H7 (cell line): ENCODE measurements around the gene LYPD3. TPM values are rescaled to one million over a fixed set of nuclear protein-coding genes. Genes with fewer than 3 reads are reported as not detected.
A peak's percentile ranks its signal among the peaks of the same experiment; 100 is the strongest.

Source experiments
- DNase-seq: peaks from one replicate; pipeline ENCODE4 v3.0.0; 2012
- H3K27me3 ChIP-seq: 2 replicates; pipeline ENCODE4 v1.6.0; 2011; ENCODE audit warnings: mild to moderate bottlenecking, low read length; ENCODE audit not compliant: control insufficient read depth, insufficient read depth
- H3K36me3 ChIP-seq: replicated peaks from 2 replicates; pipeline ENCODE4 v1.5.1; 2011; ENCODE audit warnings: low read length; ENCODE audit not compliant: control insufficient read depth, insufficient read depth
- H3K4me3 ChIP-seq: 2 replicates; pipeline ENCODE4 v1.5.1; 2011; ENCODE audit warnings: low read depth, mild to moderate bottlenecking, control low read depth, low read length, moderate library complexity; ENCODE audit not compliant: insufficient read depth
- total RNA-seq: library from RNA; depleted of rRNA; stranded (reverse); fragments of >200 nt; shearing (Covaris generic); gene quantifications from 2 replicates; pipeline ENCODE4 v1.2.3, GENCODE V29; 2014

Gene LYPD3
- total RNA-seq, 1 experiment from 2014 or later: not detected

DNA sequence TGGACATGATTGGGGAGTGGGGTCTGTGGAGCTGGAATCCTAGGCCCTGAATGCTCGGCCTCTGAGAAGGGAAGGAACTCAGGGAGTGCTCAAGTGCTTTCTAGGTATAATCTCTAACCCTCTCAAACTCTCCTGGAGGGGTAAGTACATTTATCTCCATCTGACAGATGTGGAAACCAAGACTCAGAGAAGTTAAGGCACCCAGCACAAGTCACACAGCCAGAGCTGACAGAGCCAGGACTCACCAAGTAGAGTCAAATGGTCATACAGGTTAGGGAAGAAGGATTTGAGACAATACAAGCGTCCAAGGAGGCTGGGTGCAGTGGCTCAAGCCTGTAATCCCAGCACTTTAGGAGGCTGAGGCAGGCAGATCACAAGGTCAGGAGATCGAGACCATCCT lies 12.9 kb upstream of the LYPD3 start:
- peaks cover 4% of the 10 kb centered on the region; the same call in 1 of the 2 replicates for H3K27me3 ChIP-seq
- no peak overlapping the region for H3K4me3 ChIP-seq
- DNase-seq: no peak
- H3K36me3 ChIP-seq: no peaks in the 10 kb centered on the region

DNA sequence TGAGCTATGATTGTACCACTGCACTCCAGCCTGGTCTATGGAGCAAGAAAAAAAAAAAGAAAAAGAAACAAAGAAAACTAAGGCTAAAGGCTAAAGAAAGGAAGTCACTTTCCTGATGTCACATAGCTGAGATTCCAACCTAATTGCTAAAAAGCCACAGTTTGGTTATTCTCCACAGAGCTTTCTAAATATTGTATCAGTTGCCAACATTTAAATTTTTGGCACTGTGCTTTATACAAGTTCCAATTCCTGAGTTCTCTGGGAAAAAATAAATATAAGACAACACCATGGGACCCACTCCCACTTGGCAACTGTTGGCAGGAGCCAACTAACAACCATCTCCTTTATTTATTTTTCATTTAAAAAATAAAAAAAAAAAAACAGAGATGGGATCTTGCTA lies 11.2 kb upstream of the LYPD3 start:
- peaks cover 4% of the 10 kb centered on the region; the same call in 1 of the 2 replicates for H3K27me3 ChIP-seq
- no peak overlapping the region for H3K4me3 ChIP-seq
- no peaks in the 10 kb centered on the region for H3K36me3 ChIP-seq
- DNase-seq: no peak

DNA sequence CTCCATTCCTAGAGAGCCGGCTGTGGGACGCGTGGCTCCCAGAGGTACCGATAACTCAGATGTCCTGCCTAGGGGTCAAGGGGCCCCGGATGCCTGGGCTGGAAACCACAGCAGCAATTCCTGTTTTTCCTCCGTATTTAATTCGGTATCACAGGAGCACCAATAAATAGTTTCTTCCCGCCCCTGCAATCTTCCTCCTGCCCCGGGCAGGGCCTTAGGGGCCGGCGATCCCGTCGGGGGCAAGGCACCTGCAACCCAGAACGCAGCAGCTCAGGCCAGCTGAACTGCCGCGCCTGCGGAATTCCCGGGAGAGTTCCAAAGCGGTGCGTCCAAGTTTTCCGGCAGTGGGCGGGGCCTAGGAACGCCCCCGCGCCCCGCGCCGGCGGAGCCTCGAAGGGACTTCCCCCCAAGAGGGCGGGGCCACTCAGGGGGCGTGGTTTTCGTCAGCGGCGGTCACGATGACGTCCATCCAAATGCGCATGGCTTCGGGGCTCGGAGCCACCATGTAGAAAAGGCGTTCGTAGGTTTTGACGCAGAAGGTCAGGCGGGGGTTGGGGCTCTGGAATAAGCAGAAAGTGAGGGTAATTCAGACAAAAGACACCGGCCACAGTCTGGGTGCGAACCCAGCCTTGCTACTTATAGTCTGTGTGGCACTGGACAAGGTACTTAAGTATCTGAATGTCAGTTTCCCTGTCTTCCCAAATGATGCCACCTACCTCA lies 9.7 kb upstream of the LYPD3 start:
- H3K36me3 ChIP-seq: no peaks in the 10 kb centered on the region
- DNase-seq: peak; percentile 99
- H3K4me3 ChIP-seq: peak overlapping the region; percentile 46
- peaks cover 4% of the 10 kb centered on the region; the same call in 1 of the 2 replicates for H3K27me3 ChIP-seq

DNA sequence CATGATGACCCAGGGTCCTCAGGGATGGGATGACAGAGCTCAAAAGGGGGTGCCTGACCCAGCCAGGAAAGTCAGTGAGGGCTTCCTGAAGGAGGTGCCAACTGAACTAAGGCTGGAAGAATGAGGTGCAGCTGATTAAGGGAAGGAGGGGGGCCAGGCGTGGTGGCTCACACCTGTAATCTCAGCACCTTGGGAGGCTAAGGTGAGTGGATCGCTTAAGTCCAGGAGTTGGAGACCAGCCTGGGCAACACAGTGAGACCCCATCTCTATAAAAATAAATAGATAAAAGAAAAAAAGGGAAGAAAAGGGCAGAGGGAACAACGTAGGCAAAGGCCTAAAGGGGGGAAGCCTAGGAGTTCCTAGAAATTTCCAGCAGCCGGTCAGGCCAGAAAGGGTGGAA lies 9.1 kb upstream of the LYPD3 start:
- Histone ChIP-seq H3K4me3 (no peak overlapping the region), H3K27me3 (peaks cover 4% of the 10 kb centered on the region; the same call in 1 of the 2 replicates), H3K36me3 (no peaks in the 10 kb centered on the region)
- no peak for DNase-seq

DNA sequence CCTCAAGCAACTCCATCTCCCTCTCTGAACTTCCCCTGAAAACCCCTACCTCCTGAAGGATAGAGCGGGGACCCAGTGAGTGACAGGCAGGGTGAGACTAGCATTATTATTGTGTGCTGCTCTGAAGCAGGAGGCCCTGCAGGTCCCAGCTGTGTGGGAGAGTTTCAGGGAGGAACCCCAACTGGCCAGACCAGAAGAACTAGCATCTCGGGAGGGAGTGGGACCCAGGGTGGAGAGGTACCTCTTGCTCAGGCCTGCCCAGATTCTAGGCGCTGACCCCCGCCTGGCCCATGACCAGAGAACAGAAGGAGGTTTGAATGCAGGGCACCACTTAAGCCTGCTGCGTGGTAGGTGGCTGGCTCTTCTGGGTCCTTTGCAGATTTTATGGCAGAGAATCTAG lies 5.7 kb upstream of the LYPD3 start:
- Histone ChIP-seq H3K4me3 (no peak overlapping the region), H3K36me3 (no peaks in the 10 kb centered on the region), H3K27me3 (peaks cover 7% of the 10 kb centered on the region)
- DNase-seq: no peak

DNA sequence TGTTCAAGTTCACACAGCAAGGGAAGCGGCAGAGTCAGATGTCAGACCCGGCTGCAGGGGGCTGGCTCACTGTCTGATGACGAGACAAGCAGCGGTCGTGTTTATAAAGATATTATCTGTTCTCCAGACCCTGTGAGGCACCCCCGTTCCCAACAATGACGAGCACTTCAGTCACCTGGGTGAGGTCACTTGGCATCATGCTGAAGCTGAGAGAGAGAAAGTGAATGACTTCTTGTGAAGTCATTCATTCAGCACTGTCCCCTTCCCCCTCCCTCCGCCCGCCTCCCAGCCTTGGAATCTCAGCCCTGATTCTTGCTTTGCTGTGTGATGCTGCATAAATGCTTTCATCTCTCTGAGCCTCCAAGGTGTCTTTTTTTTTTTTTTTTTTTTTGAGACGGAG lies 4.9 kb upstream of the LYPD3 start:
- Histone ChIP-seq H3K4me3 (no peak overlapping the region), H3K36me3 (no peaks in the 10 kb centered on the region), H3K27me3 (peaks cover 15% of the 10 kb centered on the region)
- DNase-seq: no peak

DNA sequence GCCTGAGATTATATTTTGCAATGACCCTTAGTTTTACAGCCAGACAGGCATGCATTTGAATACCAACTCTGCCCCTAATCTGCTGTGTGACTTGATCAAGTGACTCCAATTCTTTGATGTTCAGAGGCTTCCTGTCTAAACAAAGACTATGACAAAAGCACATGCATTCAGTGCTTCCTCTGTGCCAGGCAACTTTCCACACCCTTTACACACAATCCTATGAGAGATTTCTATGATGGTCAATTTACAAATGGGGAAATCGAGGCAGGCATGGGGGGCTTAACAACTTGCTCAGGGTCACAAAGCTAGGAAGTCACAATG lies 3.7 kb upstream of the LYPD3 start:
- Histone ChIP-seq H3K27me3 (peaks cover 24% of the 10 kb centered on the region), H3K36me3 (no peaks in the 10 kb centered on the region), H3K4me3 (no peak overlapping the region)
- DNase-seq: no peak

DNA sequence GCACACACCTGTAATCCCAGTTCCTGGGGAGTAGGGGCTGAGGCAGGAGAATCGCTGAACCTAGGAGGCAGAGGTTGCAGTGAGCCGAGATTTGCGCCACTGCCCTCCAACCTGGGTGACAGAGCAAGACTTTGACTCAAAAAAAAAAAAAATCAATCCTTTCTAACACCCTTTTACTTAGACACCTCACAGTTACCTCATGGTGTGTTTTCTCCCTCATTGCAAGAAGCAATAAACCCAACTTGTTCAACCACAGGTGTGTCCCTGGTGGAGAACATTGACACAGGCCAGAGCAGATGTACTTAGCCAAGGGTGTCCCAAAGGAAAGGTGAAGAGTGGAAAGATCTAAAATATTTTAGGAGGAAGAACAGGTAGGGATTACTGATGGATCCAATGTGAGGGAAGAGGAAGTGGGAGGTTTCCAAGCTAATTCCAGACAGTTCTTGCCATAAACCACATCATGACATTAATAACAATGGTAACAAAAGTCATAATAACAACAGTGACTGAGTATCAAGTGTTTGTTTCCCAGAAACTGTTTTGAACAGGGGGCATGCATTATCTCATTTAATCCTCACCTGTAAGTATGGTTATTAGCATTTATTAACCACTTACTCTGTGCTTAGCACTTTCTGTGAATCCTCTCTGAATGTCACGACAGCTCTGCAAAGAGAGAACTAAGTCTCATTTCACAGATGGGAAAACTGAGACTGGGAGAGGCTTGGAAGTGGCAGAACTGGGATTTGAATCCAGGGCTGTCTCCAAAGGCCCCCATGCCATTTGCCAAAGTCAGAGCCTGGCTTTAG lies 3.1 kb upstream of the LYPD3 start:
- H3K27me3 ChIP-seq: peaks cover 22% of the 10 kb centered on the region
- DNase-seq: no peak
- no peak overlapping the region for H3K4me3 ChIP-seq
- H3K36me3 ChIP-seq: no peaks in the 10 kb centered on the region

DNA sequence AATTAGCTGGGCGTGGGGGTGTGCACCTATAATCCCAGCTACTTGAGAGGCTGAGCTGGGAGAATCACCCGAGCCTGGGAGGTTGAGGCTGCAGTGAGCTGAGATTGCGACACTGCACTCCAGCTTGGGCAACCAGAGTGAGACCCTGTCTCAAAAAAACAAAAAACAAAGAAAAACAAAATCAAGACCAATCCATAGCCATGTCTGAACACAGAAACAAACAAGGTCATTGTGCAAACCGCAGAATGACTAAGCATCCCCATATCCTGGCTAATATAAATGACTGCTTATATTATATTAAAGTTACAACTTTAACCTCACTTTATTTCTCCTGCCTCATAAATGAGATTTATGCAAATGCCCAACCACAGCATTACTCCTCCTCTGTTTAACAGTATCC lies 2.3 kb upstream of the LYPD3 start:
- Histone ChIP-seq H3K36me3 (no peaks in the 10 kb centered on the region), H3K4me3 (no peak overlapping the region), H3K27me3 (peaks cover 26% of the 10 kb centered on the region)
- DNase-seq: no peak

DNA sequence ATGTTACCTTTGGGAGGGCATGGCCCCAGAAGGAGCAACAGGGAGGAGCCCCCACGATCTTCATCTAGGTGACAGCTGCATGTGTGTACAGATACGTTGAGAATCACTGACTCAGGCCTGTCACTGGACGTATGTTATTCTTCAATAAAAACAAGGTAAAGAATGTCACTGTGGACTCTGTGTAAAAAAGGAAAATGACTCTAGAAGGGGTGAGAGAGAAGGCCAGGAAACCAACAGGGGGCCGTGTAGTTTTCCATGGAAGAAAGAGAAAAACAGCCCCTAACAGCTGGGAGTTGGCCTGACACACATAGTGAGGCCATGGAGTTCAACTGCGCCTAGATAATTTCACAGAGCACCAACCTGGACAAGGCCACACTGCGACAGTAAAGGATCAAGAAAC lies 1.9 kb upstream of the LYPD3 start:
- Histone ChIP-seq H3K27me3 (peaks cover 29% of the 10 kb centered on the region), H3K4me3 (no peak overlapping the region), H3K36me3 (no peaks in the 10 kb centered on the region)
- DNase-seq: no peak

DNA sequence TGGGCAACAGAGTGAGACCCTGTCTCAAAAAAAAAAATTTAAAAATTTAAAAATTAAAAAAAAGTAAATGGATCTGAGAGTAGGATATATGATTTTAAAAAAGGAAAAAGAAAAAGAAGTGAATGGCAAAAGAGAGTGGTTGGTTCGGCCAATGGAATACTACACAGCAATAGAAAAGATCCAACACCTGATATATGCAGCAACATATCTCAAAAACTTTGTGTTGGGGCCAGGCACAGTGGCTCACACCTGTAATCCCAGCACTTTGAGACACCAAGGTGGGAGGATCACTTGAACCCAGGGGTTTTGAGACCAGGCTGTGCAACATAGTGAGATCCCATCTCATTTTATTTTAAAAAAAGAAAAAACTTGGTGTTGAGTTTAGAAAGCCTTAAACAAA lies 1.4 kb upstream of the LYPD3 start:
- H3K36me3 ChIP-seq: no peaks in the 10 kb centered on the region
- H3K4me3 ChIP-seq: no peak overlapping the region
- no peak for DNase-seq

DNA sequence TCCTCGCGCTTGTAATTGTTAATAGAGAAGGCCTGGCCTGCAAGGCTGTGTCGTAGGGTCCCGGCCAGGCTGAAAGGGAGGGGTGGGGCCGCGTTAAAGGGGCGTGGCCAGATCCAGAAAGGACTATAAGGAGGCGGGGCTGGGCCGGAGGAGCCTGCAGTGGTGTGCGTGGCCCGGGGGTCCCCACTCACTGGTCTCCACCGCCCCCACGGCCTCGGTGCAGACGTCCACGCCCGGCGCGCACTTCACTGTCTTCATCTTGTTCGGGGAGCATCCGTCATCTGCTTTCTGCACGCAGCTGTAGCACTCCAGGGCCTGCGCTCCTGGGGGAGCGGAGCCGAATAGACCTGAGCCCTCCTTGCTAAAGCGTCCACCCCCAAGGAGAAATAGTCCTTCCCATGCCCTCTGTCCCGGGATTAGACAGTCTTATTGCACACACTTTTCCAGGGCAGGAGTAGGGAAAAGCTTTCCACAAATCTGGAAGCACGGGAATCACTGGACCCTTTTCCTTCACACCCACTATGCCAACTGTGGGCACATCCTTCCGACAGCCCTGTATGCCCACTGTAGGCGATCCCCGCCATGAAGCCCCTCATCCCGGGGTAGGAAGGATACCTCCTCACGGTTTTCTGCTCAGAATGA lies 1.2 kb downstream of the LYPD3 start:
- peak; percentile 93 for DNase-seq
- Histone ChIP-seq H3K27me3 (peaks cover 41% of the 10 kb centered on the region), H3K36me3 (no peaks in the 10 kb centered on the region), H3K4me3 (peak overlapping the region; percentile 79)

More for the DNA sequence above, 1.4 kb upstream of the LYPD3 start:
- peaks cover 32% of the 10 kb centered on the region for H3K27me3 ChIP-seq

DNA sequence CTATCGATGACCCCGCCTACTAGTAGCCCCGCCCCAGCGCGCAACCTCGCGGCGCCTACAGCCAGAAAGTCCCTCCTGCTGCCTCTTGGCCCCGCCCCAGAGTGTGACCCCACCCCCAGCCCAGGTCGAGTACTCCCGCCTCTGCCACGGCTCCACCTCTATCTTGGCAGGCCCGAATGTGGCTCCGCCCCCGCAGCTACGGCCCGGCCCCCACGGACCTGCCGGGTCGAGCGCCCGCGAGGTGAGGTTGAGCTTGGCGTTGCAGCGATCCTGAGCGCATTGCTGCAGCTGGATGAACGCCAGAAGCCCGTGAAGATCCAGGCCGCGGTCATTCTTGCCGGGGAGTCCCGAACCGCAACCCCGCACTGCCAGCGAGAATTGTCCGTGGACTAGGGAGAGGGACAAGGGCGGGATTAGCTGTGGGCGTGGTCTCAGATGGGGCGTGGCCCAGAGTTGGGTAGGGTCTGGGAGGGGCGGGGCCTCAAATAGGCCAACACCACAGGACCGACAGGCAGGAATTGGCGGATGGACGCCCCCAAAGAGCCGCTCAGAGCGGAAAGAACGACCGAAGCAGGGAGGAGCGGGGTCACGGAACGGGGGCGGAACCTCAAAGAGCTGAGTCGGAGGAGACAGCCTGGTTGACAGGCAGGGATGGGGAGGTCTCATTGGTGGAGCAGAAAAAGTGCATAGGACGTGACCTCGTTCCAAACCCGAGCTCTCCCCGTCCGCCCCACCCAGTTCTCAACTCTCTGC lies 1.9 kb downstream of the LYPD3 start:
- Histone ChIP-seq H3K27me3 (peaks cover 41% of the 10 kb centered on the region), H3K4me3 (peak overlapping the region; percentile 79), H3K36me3 (no peaks in the 10 kb centered on the region)
- peak; percentile 99 for DNase-seq

DNA sequence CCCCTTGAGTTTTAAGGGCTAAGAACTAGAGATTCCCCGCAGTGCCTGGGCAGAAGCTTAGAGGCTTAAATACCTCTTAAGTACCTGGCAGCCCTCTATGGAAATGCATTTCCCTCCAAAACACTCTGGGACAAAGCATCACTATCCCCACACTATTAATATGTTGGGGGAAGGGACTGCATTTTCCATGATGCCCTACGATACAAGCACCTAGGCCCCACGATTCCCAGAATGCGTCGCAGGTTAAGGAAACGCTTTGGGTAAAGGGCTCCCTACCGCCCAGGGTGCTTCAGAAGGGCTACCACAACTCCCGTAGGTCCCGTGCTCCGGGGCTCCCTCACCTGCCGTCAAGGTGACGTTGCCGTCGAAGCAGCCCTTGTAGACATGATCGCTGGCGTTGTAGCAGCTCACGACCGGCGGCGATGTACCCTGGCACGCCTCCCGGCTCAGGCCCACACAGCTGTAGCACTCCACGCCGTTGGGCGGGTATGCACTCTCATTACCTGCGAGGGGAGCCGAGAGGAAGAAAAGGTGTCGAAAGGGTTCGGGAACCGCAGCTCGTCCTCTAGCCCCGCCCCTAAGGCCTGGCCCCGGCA lies 2.5 kb downstream of the LYPD3 start:
- Histone ChIP-seq H3K4me3 (peak overlapping the region; percentile 64), H3K27me3 (peaks cover 41% of the 10 kb centered on the region), H3K36me3 (no peaks in the 10 kb centered on the region)
- no peak for DNase-seq
